Activated CD4-positive, CD25-positive, alpha-beta regulatory T cell treated with anti-CD3 and anti-CD28 coated beads, Interleukin-2, amount 50 U/mL, for 72 hours (primary cell): ENCODE results near the gene UPB1.

Experiments used
- DNase-seq: peaks from one replicate; pipeline ENCODE4 v3.0.0; 2021

The UPB1 gene

GRCh38 chr22:24494528-24495364 lies at the start of gene UPB1:
UPB1 (plus strand) TSS chr22:24495332; CDS start chr22:24495404, 72 bp downstream.
- DNase-seq = no peak

- no peak for DNase-seq
Observed at GRCh38 chr22:24445481-24446259, 49.5 kb upstream of the UPB1 start.

- no peak for DNase-seq
Observed at GRCh38 chr22:24446260-24446611, 48.9 kb upstream of the UPB1 start.

GRCh38 chr22:24450610-24451009 lies 44.5 kb upstream of the UPB1 start:
- DNase-seq = no peak

GRCh38 chr22:24451162-24451561 lies 44.0 kb upstream of the UPB1 start:
- DNase-seq = no peak

GRCh38 chr22:24453853-24454252 lies 41.3 kb upstream of the UPB1 start:
- DNase-seq = no peak

GRCh38 chr22:24455039-24455438 lies 40.1 kb upstream of the UPB1 start:
- DNase-seq = no peak

GRCh38 chr22:24455751-24456426 lies 39.2 kb upstream of the UPB1 start:
- no peak for DNase-seq

- no peak for DNase-seq
Observed at GRCh38 chr22:24457894-24458420, 37.2 kb upstream of the UPB1 start.

- no peak for DNase-seq
Observed at GRCh38 chr22:24459911-24460310, 35.2 kb upstream of the UPB1 start.

- no peak for DNase-seq
Observed at GRCh38 chr22:24460418-24461089, 34.6 kb upstream of the UPB1 start.

- DNase-seq = no peak
Observed at GRCh38 chr22:24463071-24463760, 31.9 kb upstream of the UPB1 start.

- no peak for DNase-seq
Observed at GRCh38 chr22:24465566-24465965, 29.6 kb upstream of the UPB1 start.

- no peak for DNase-seq
Observed at GRCh38 chr22:24465975-24466374, 29.2 kb upstream of the UPB1 start.

- no peak for DNase-seq
Observed at GRCh38 chr22:24466716-24467328, 28.3 kb upstream of the UPB1 start.

- no peak for DNase-seq
Observed at GRCh38 chr22:24467340-24467739, 27.8 kb upstream of the UPB1 start.

- no peak for DNase-seq
Observed at GRCh38 chr22:24471570-24471969, 23.6 kb upstream of the UPB1 start.

- DNase-seq = no peak
Observed at GRCh38 chr22:24473284-24473683, 21.8 kb upstream of the UPB1 start.

GRCh38 chr22:24474221-24474620 lies 20.9 kb upstream of the UPB1 start:
- DNase-seq = no peak

- no peak for DNase-seq
Observed at GRCh38 chr22:24474649-24475255, 20.4 kb upstream of the UPB1 start.

GRCh38 chr22:24481641-24482040 lies 13.5 kb upstream of the UPB1 start:
- DNase-seq = no peak
